A549 (cell line): ENCODE data around the gene TAF3. TPM values are rescaled to one million over a fixed set of nuclear protein-coding genes. Genes with fewer than 3 reads are reported as not detected.

Experiments
- ATAC-seq, 2 experiments: fragments of 200-7000 bp in 1 of 2; fragments of >200 bp in 1 of 2; cut with Nextera tagmentation in 1 of 2; cut with Tn5 transposase in 1 of 2; 3 replicates each; pipeline versions ENCODE4 v1.8.0 to v1.9.1; 2018 to 2020; ENCODE audit warnings: mild to moderate bottlenecking in 1 of 2, moderate library complexity in 1 of 2
- CTCF ChIA-PET: fragments of 300-600 bp; sonication (Branson Sonifier 250); formaldehyde crosslinking; extraction: SDS; loops from one replicate; lab custom pipeline; 2021; ENCODE audit warnings: antibody characterized with exemption, inconsistent platforms; lab: Yijun Ruan, JAX
- POLR2A ChIA-PET: fragments of 350-600 bp; formaldehyde crosslinking; extraction: SDS; loops from one replicate; lab custom pipeline; 2021; ENCODE audit warnings: antibody characterized with exemption, inconsistent platforms; lab: Yijun Ruan, JAX
- DNase-seq, 2 experiments: peaks; one replicate each; pipeline versions ENCODE4 v3.0.0 to v3.0.0-alpha.2; 2011 to 2016; ENCODE audit warnings: low read depth in 1 of 2, low spot score in 1 of 2
- FAIRE-seq: peaks from 2 replicates; lab custom pipeline; 2011; peaks lifted over from hg19 to GRCh38; lab: Jason Lieb, UNC
- H3K27ac ChIP-seq, 2 experiments: fragments of >200 bp; sonication (Bioruptor Twin); formaldehyde crosslinking; 3 replicates each; pipeline ENCODE4 v1.5.1; 2016 to 2017
- H3K4me1 ChIP-seq: fragments of >200 bp; sonication (Bioruptor Twin); formaldehyde crosslinking; 3 replicates; pipeline ENCODE4 v1.6.1; 2016
- H3K4me2 ChIP-seq: fragments of >200 bp; sonication (Bioruptor Twin); formaldehyde crosslinking; 3 replicates; pipeline ENCODE4 v1.6.1; 2016
- H3K4me3 ChIP-seq: fragments of >200 bp; sonication (Bioruptor Twin); formaldehyde crosslinking; 3 replicates; pipeline ENCODE4 v1.5.1; 2016
- H3K9me3 ChIP-seq: fragments of >200 bp; sonication (Bioruptor Twin); formaldehyde crosslinking; 3 replicates; pipeline ENCODE4 v1.6.1; 2016
- CBX2 ChIP-seq: fragments of 200-600 bp; sonication (generic); IDR thresholded peaks from 2 replicates; pipeline ENCODE4 v1.6.1; 2016; ENCODE audit warnings: low read depth, mild to moderate bottlenecking, borderline replicate concordance
- CEBPB ChIP-seq, 2 experiments: fragments of >200 bp in 1 of 2; sonication (Bioruptor Twin) in 1 of 2; formaldehyde crosslinking in 1 of 2; IDR thresholded peaks; 2 replicates each; pipeline ENCODE4 v1.6.1; 2012 to 2016
- CHD2 ChIP-seq: fragments of 150-350 bp; IDR thresholded peaks from 2 replicates; pipeline ENCODE4 v1.6.1; 2014; ENCODE audit warnings: low read length; ENCODE audit not compliant: partially characterized antibody
- FOSL2 ChIP-seq, 2 experiments: fragments of 450-650 bp in 1 of 2; fragments of >200 bp in 1 of 2; sonication (Bioruptor Twin) in 1 of 2; formaldehyde crosslinking; IDR thresholded peaks; 2 replicates each; pipeline versions ENCODE4 v1.5.0 to v1.6.1; 2016 to 2020; ENCODE audit warnings: mild to moderate bottlenecking in 1 of 2, moderate library complexity in 1 of 2
- HOXA7 ChIP-seq: fragments of 250-450 bp; sonication (Bioruptor Pico); IDR thresholded peaks from 2 replicates; pipeline ENCODE4 v1.5.0; 2020; ENCODE audit warnings: mild to moderate bottlenecking, moderate library complexity
- HOXB13 ChIP-seq: fragments of 250-450 bp; sonication (Bioruptor Pico); IDR thresholded peaks from 2 replicates; pipeline ENCODE4 v1.5.0; 2020; ENCODE audit warnings: low read depth, mild to moderate bottlenecking, moderate library complexity
- KDM1A ChIP-seq: fragments of 200-600 bp; sonication (generic); IDR thresholded peaks from 2 replicates; pipeline ENCODE4 v1.6.1; 2016; ENCODE audit warnings: low read depth, mild to moderate bottlenecking
- MYC ChIP-seq: IDR thresholded peaks from 2 replicates; pipeline ENCODE4 v1.6.1; 2012; ENCODE audit warnings: mild to moderate bottlenecking, inconsistent platforms, low read length, improper control_type of control experiment, borderline replicate concordance
- NPAS2 ChIP-seq: fragments of 250-450 bp; sonication (Bioruptor Pico); IDR thresholded peaks from 2 replicates; pipeline ENCODE4 v1.8.0; 2022; ENCODE audit warnings: mild to moderate bottlenecking, moderate library complexity, borderline replicate concordance
- PBX3 ChIP-seq: IDR thresholded peaks from 2 replicates; pipeline ENCODE4 v1.6.1; 2012
- POLR2AphosphoS2 ChIP-seq: conservative IDR thresholded peaks from 2 replicates; pipeline ENCODE4 v1.6.1; 2012; ENCODE audit warnings: low read length, improper control_type of control experiment, inconsistent platforms
- REST ChIP-seq: fragments of 200-600 bp; sonication (generic); IDR thresholded peaks from 2 replicates; pipeline ENCODE4 v1.6.1; 2016; ENCODE audit warnings: antibody characterized with exemption, mild to moderate bottlenecking, moderate library complexity
- RFX5 ChIP-seq: fragments of 450-650 bp; IDR thresholded peaks from 2 replicates; pipeline ENCODE4 v1.7.1; 2014; ENCODE audit warnings: antibody characterized with exemption, mild to moderate bottlenecking, moderate library complexity
- TFCP2L1 ChIP-seq: fragments of 250-450 bp; sonication (Bioruptor Pico); IDR thresholded peaks from 2 replicates; pipeline ENCODE4 v1.5.0; 2021; ENCODE audit warnings: mild to moderate bottlenecking
- TP53 ChIP-seq: fragments of 250-450 bp; sonication (Bioruptor Pico); IDR thresholded peaks from 2 replicates; pipeline ENCODE4 v1.5.0; 2021; ENCODE audit warnings: mild to moderate bottlenecking, moderate library complexity
- ZFP36 ChIP-seq: fragments of 450-650 bp; IDR thresholded peaks from 2 replicates; pipeline ENCODE4 v1.6.1; 2014; ENCODE audit warnings: borderline replicate concordance; ENCODE audit not compliant: partially characterized antibody
- ZSCAN20 ChIP-seq: fragments of 250-450 bp; sonication (Bioruptor Pico); IDR thresholded peaks from 2 replicates; pipeline ENCODE4 v1.8.0; 2022; ENCODE audit warnings: mild to moderate bottlenecking, moderate library complexity
- WGBS: methylation state at CpG from one replicate; pipeline ENCODE4 v1.1.6; 2017; ENCODE audit errors: missing lambda C conversion rate; 5-methylcytosine and 5-hydroxymethylcytosine counted together
- polyA plus RNA-seq, 4 experiments: library from polyadenylated mRNA; depleted of rRNA in 3 of 4; stranded (reverse); fragments of >200 nt; fragmentation: RNase III in 1 of 4; extraction: RNeasy Plus Mini Kit Qiagen cat#74134 plus additional on column Dnase treatment in 1 of 4; gene quantifications; 2 replicates in 3 of 4; 3 replicates in 1 of 4; pipeline ENCODE4 v1.2.3, GENCODE V29; 2011 to 2017
- TF ChIP-seq, protein P1 (sequence below): fragments of 250-450 bp; sonication (Bioruptor Pico); IDR thresholded peaks from 2 replicates; pipeline ENCODE4 v1.5.0; 2020; ENCODE audit warnings: low read depth, mild to moderate bottlenecking, moderate library complexity
- TF ChIP-seq, protein P2 (sequence below): IDR thresholded peaks from 2 replicates; pipeline ENCODE4 v1.6.1; 2012; ENCODE audit warnings: low read depth, borderline replicate concordance
- TF ChIP-seq, protein P3 (sequence below): fragments of 250-450 bp; sonication (Bioruptor Pico); IDR thresholded peaks from 2 replicates; pipeline ENCODE4 v1.5.0; 2021; ENCODE audit warnings: mild to moderate bottlenecking, moderate library complexity, borderline replicate concordance
- TF ChIP-seq, protein P4 (sequence below): fragments of 450-650 bp; IDR thresholded peaks from 2 replicates; pipeline ENCODE4 v1.6.1; 2014; ENCODE audit warnings: antibody characterized with exemption

TAF3 gene
- polyA plus RNA-seq, 2 of the 4 experiments (the other 2 are of a cell fraction): 5.7 to 6.1 TPM

DNA sequence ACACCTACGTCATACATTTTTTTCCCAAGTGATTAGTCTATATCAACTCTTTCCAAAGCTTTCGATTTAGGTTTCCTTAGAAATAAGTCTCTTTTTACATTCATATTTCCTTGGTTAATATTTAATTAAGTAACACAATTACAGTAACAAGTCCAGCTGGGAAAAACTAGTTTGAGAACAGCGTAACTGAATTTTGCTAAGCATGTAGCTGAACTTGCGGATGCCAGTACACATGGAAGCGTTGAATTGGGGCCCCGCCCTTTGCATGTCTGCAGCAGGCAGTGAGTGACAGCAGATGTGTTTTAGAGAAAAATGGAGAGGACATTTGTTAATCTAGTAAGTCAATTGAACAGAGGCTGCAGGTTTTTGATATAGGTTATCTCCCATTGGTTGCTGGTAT lies 72.5 kb downstream of the TAF3 start:
- WGBS: 87% methylated on average over 6 of the region's 6 CpGs
- Histone ChIP-seq H3K4me3 (no peak overlapping the region), H3K4me2 (no peak overlapping the region), H3K27ac (no peak overlapping the region), H3K4me1 (0 out of 3 replicates have a peak, but pooled peaks cover 8% of the 10 kb centered on the region), H3K9me3 (no peaks in the 10 kb centered on the region)
- DNase-seq (no peak), ATAC-seq (no peak), FAIRE-seq (no peak)
- no peak for TF ChIP-seq CBX2
- POLR2A ChIA-PET: no interaction called here
- CTCF ChIA-PET: interaction anchor here (0.7 kb wide), 1 partner anchor 1408 kb away, joined by 3 read pairs; no protein-coding TSS in a partner anchor

GRCh38 chr10:7891634-7892033 lies 73.3 kb downstream of the TAF3 start:
- WGBS: 41% methylated on average over 1 of the region's 1 CpG
- ChIA-PET POLR2A (no interaction called here), CTCF (interaction anchor here (0.7 kb wide), 1 partner anchor 1407 kb away, joined by 3 read pairs; no protein-coding TSS in a partner anchor)
- Histone ChIP-seq H3K4me1 (0 out of 3 replicates have a peak, but pooled peaks cover 4% of the 10 kb centered on the region), H3K4me3 (no peak overlapping the region), H3K27ac (no peak overlapping the region; a peak in 1 of 6 replicates), H3K4me2 (no peak overlapping the region), H3K9me3 (no peaks in the 10 kb centered on the region)
- ATAC-seq (no peak), DNase-seq (no peak), FAIRE-seq (no peak)
- TF ChIP-seq CEBPB (IDR thresholded peaks at IDR 0.05): no peak
- no peak for TF ChIP-seq RFX5
- TF ChIP-seq, protein P1, sequence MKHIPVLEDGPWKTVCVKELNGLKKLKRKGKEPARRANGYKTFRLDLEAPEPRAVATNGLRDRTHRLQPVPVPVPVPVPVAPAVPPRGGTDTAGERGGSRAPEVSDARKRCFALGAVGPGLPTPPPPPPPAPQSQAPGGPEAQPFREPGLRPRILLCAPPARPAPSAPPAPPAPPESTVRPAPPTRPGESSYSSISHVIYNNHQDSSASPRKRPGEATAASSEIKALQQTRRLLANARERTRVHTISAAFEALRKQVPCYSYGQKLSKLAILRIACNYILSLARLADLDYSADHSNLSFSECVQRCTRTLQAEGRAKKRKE (CRISPR knock-in tag): no peak
- TF ChIP-seq, protein P2, sequence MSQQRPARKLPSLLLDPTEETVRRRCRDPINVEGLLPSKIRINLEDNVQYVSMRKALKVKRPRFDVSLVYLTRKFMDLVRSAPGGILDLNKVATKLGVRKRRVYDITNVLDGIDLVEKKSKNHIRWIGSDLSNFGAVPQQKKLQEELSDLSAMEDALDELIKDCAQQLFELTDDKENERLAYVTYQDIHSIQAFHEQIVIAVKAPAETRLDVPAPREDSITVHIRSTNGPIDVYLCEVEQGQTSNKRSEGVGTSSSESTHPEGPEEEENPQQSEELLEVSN: no peak
- no peak for TF ChIP-seq NPAS2 (CRISPR knock-in tag)
- no peak for TF ChIP-seq CHD2
- no peak for TF ChIP-seq ZSCAN20

DNA sequence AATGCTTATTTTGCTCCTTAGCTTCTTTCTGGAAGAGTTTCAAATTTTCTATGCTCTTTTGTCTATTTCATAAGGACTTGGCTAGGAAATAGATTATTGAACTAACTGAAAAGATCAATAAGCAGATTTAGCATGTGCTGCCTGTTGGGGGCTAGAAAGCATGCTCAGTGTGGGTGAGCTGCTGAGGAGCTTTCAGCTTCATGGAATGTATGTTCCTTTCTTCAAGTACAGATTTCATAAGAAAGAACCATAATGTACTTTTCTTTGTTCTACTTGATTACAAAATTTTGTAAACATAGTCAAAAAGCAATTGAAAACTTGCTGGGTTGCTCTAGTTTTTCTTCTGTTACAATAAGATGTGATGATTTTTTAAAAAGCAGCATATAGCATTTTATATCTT lies 73.8 kb downstream of the TAF3 start:
- POLR2A ChIA-PET: no interaction called here
- CTCF ChIA-PET: no interaction called here

More for the DNA sequence above, 73.8 kb downstream of the TAF3 start:
- FAIRE-seq: no peak
- H3K4me1 ChIP-seq: 0 out of 3 replicates have a peak, but pooled peaks cover 4% of the 10 kb centered on the region
- no peak overlapping the region for H3K4me2 ChIP-seq
- H3K4me3 ChIP-seq: no peak overlapping the region
- ATAC-seq: no peak
- DNase-seq: no peak
- no peak for TF ChIP-seq MYC
- TF ChIP-seq HOXB13 (CRISPR knock-in tag): no peak
- TF ChIP-seq TP53: no peak
- TF ChIP-seq ZFP36: no peak
- TF ChIP-seq POLR2AphosphoS2: no peak
- TF ChIP-seq, protein P3, sequence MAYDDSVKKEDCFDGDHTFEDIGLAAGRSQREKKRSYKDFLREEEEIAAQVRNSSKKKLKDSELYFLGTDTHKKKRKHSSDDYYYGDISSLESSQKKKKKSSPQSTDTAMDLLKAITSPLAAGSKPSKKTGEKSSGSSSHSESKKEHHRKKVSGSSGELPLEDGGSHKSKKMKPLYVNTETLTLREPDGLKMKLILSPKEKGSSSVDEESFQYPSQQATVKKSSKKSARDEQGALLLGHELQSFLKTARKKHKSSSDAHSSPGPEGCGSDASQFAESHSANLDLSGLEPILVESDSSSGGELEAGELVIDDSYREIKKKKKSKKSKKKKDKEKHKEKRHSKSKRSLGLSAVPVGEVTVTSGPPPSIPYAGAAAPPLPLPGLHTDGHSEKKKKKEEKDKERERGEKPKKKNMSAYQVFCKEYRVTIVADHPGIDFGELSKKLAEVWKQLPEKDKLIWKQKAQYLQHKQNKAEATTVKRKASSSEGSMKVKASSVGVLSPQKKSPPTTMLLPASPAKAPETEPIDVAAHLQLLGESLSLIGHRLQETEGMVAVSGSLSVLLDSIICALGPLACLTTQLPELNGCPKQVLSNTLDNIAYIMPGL (CRISPR knock-in tag): no peak
- no peak for TF ChIP-seq HOXA7
- TF ChIP-seq, protein P4, sequence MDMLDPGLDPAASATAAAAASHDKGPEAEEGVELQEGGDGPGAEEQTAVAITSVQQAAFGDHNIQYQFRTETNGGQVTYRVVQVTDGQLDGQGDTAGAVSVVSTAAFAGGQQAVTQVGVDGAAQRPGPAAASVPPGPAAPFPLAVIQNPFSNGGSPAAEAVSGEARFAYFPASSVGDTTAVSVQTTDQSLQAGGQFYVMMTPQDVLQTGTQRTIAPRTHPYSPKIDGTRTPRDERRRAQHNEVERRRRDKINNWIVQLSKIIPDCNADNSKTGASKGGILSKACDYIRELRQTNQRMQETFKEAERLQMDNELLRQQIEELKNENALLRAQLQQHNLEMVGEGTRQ: no peak
- no peak for TF ChIP-seq PBX3
- TF ChIP-seq CEBPB (IDR thresholded peaks at IDR 0.05): no peak
- no peak for TF ChIP-seq FOSL2 (IDR thresholded peaks at IDR 0.05)
- no peak for TF ChIP-seq FOSL2 (CRISPR knock-in tag; IDR thresholded peaks at IDR 0.05)
- no peak for TF ChIP-seq RFX5
- TF ChIP-seq KDM1A: no peak
- TF ChIP-seq TFCP2L1 (CRISPR knock-in tag): no peak
- no peak for TF ChIP-seq REST
- TF ChIP-seq, all 56 proteins: peak for 0
- Histone ChIP-seq H3K9me3 (no peaks in the 10 kb centered on the region), H3K27ac (no peak overlapping the region)
